ENCODE results near the gene GABARAPL1. TPM values are rescaled to one million over a fixed set of nuclear protein-coding genes. Genes with fewer than 3 reads are reported as not detected.

Gene GABARAPL1
- total RNA-seq, 1 experiment from 2014 or later: 55.6 TPM

DNA sequence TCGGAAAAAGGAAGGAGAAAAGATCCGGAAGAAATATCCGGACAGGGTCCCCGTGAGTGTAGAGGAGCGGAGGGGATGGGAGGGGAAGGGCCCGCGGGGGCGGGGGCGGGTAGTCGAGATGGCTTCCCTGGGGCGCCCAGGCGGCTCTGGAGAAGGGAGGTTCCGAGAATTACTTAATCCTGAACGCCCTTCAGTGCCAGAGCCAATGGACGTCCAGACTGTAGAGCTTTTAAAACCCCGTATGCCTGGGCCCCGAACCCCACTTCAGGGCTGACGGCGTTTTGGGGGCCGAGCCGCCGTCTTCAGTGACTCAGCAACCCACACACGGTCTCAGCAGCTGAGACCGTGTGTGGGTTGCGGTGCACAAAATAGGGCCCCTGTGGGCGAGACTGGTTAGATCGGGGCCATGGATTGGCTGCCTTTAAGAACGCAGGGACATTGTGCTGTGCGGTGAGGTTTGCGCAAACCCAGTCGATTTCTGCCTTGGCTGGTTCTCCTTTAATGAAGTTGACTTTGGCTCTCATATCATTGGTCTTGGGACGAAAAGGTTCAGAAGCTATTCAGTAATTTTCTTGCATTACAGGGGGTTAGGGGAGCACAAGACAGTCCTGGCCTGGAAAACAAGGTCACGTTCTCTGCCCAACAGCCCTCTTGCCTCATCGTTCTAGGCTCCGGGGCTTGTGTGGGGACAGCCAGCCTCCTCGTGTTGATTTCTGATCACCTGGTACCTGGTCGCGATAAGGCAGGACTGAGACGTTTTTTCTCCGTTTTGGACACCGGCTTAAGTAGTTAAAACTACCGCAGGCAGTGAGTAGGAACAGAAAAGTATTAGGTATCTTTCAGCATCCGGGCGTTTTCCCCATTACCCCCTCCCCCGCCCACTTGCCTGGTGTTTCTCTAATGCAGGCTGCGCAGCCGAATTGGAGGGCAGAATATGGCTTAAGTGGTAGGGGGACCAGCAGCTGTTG, 775 bp downstream of the GABARAPL1 start:
- H2AFZ ChIP-seq (ENCODE audit: low read length): no peak overlapping the region
- no peak overlapping the region for H3T11ph ChIP-seq (ENCODE audit: low read length)
- peak overlapping the region; percentile 94 for H3K18ac ChIP-seq (ENCODE audit: insufficient read length, low read depth, low read length)
- no peak overlapping the region for H4K91ac ChIP-seq (ENCODE audit: insufficient read length, low read depth, low read length)
- peaks cover 11% of the 10 kb centered on the region for H3K79me1 ChIP-seq (ENCODE audit: insufficient read depth, low read depth, low read length, poor library complexity, severe bottlenecking)
- peaks cover 3% of the 10 kb centered on the region; the same call in 1 of the 2 replicates for H3K79me2 ChIP-seq (ENCODE audit: insufficient read depth, low read length)
- peak; percentile 63 for DNase-seq
- H3K23ac ChIP-seq (ENCODE audit: insufficient read length, low read depth, low read length): no peak overlapping the region
- no peak overlapping the region for H2BK120ac ChIP-seq (ENCODE audit: low read depth, low read length, poor library complexity, severe bottlenecking)
- H3K27ac ChIP-seq (ENCODE audit: insufficient read length, low read depth, low read length): no peak overlapping the region
- H3K56ac ChIP-seq (ENCODE audit: insufficient read length, low read depth, low read length): no peak overlapping the region
- H3K4ac ChIP-seq (ENCODE audit: low read depth, low read length): no peak overlapping the region; the same call in 1 of the 2 replicates
- no peak overlapping the region for H2AK5ac ChIP-seq (ENCODE audit: insufficient read length, low read length)
- peak overlapping the region; percentile 86 for H3K9ac ChIP-seq (ENCODE audit: extremely low read depth, insufficient read length, low read length)
- Mint-ChIP-seq H3K36me3 (ENCODE audit: insufficient read depth in 1 of 3, low read depth in 3 of 3) (peaks cover 0 to 6% (median 5%) of the 10 kb centered on the region in 3 experiments; a peak in 6 of 7 replicates), H3K4me3 (peak overlapping the region; percentile 96 to 99), H3K27ac (peak overlapping the region; percentile 95 to 99 (median 97); a peak in 6 of 7 replicates), H3K27me3 (ENCODE audit: low read depth) (no peaks in the 10 kb centered on the region), H3K4me1 (peaks cover 19 to 23% of the 10 kb centered on the region in 2 experiments), H3K9me3 (no peaks in the 10 kb centered on the region; a peak in 1 of 5 replicates)
- H4K5ac ChIP-seq (ENCODE audit: insufficient read length, low read depth, low read length): no peak overlapping the region
- H2BK12ac ChIP-seq (ENCODE audit: insufficient read length, low read depth, low read length): no peak overlapping the region
- H4K8ac ChIP-seq (replicated peaks; ENCODE audit: insufficient read length, low read depth, low read length): no peak overlapping the region
- H4K20me1 ChIP-seq (ENCODE audit: control insufficient read depth, insufficient read depth, insufficient read length): peaks cover 3% of the 10 kb centered on the region
- peaks cover 6% of the 10 kb centered on the region for H3K4me1 ChIP-seq (ENCODE audit: insufficient read depth, low read length)
- H2BK20ac ChIP-seq (ENCODE audit: low read depth, low read length, poor library complexity, severe bottlenecking): no peak overlapping the region
- TF ChIP-seq, protein P1, sequence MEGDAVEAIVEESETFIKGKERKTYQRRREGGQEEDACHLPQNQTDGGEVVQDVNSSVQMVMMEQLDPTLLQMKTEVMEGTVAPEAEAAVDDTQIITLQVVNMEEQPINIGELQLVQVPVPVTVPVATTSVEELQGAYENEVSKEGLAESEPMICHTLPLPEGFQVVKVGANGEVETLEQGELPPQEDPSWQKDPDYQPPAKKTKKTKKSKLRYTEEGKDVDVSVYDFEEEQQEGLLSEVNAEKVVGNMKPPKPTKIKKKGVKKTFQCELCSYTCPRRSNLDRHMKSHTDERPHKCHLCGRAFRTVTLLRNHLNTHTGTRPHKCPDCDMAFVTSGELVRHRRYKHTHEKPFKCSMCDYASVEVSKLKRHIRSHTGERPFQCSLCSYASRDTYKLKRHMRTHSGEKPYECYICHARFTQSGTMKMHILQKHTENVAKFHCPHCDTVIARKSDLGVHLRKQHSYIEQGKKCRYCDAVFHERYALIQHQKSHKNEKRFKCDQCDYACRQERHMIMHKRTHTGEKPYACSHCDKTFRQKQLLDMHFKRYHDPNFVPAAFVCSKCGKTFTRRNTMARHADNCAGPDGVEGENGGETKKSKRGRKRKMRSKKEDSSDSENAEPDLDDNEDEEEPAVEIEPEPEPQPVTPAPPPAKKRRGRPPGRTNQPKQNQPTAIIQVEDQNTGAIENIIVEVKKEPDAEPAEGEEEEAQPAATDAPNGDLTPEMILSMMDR (conservative IDR thresholded peaks at IDR 0.05): no peak
- no peak overlapping the region for H2BK15ac ChIP-seq (ENCODE audit: low read depth, low read length)
- H3K9me3 ChIP-seq (ENCODE audit: control insufficient read depth, low read depth, low read length): no peaks in the 10 kb centered on the region
- peaks cover 12% of the 10 kb centered on the region for H3K23me2 ChIP-seq (ENCODE audit: insufficient read length, low read depth, low read length, poor library complexity, severe bottlenecking)
- peak overlapping the region; percentile 88; the same call in 1 of the 2 replicates for H3K14ac ChIP-seq (ENCODE audit: insufficient read depth, low read length)
- no peak overlapping the region for H2BK5ac ChIP-seq (ENCODE audit: insufficient read length, low read length)
- H3K27me3 ChIP-seq (ENCODE audit: insufficient read depth, low read length): no peaks in the 10 kb centered on the region
- peak overlapping the region; percentile 90 for H3K4me2 ChIP-seq (ENCODE audit: insufficient read depth, insufficient read length, low read length)
- no CpG with 5 or more reads among the region's 47 CpGs for WGBS (ENCODE audit: extremely low coverage, insufficient read length, low lambda C conversion rate)
